GM10266 (cell line): Measurements from ENCODE around the gene GNPDA2.
A peak's percentile ranks its signal among the peaks of the same experiment; 100 is the strongest.

ENCODE experiments used
- DNase-seq: peaks from one replicate; pipeline ENCODE4 v3.0.0; 2012; ENCODE audit errors: extremely low spot score
- TF ChIP-seq, protein P1 (sequence below): IDR thresholded peaks from 2 replicates; pipeline ENCODE4 v1.5.1; 2012; ENCODE audit warnings: mild to moderate bottlenecking, low read depth; ENCODE audit not compliant: control insufficient read depth, insufficient read depth; ENCODE audit errors: missing control alignments

Gene GNPDA2

DNA sequence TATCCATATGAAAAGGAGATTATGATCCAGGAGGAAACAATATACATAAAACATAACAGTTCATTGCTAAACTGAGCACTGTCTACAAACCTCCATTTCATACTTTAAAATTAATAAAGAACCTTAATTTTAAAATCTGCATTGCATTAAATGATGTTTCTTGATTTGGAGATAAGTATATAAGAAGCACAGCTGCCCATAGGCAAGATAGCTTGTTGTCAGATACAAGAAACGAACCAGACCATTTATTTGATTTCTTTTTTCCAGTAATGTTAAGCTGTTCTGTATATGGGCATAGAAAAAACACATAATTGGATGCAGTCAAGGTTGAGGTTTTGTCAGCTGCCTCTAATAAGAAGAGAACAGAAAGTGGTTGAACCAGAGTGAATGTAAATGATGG is 41.7 kb downstream of the GNPDA2 start:
- no peak for DNase-seq
- TF ChIP-seq, protein P1, sequence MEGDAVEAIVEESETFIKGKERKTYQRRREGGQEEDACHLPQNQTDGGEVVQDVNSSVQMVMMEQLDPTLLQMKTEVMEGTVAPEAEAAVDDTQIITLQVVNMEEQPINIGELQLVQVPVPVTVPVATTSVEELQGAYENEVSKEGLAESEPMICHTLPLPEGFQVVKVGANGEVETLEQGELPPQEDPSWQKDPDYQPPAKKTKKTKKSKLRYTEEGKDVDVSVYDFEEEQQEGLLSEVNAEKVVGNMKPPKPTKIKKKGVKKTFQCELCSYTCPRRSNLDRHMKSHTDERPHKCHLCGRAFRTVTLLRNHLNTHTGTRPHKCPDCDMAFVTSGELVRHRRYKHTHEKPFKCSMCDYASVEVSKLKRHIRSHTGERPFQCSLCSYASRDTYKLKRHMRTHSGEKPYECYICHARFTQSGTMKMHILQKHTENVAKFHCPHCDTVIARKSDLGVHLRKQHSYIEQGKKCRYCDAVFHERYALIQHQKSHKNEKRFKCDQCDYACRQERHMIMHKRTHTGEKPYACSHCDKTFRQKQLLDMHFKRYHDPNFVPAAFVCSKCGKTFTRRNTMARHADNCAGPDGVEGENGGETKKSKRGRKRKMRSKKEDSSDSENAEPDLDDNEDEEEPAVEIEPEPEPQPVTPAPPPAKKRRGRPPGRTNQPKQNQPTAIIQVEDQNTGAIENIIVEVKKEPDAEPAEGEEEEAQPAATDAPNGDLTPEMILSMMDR: no peak

DNA sequence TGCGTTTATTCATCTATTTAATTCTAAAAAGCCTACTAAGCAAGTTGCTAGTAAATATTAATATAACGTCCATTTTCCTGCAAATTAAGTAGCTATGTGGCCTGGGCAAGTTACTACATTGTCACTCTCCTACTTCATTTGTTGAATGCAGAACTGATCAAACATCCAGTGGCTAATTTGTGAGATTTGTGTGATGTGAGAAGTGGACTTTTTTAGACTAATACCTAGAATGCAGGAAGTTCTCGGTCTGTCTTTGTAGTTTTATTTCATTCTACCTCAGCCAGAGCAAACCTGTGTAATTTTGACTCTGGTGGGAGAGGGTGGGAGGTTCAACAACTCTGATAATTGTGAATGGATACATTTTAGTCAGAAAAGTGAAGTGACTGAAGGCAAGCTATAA is 47.3 kb downstream of the GNPDA2 start:
- no peak for DNase-seq
- TF ChIP-seq, protein P1: no peak

GRCh38 chr4:44678094-44679041 is 48.0 kb downstream of the GNPDA2 start, which contains the start of gene GUF1:
GUF1 (plus strand) TSS chr4:44678420; CDS start chr4:44678623, 203 bp downstream.
- TF ChIP-seq, protein P1: no peak
- peak; percentile 87 for DNase-seq

DNA sequence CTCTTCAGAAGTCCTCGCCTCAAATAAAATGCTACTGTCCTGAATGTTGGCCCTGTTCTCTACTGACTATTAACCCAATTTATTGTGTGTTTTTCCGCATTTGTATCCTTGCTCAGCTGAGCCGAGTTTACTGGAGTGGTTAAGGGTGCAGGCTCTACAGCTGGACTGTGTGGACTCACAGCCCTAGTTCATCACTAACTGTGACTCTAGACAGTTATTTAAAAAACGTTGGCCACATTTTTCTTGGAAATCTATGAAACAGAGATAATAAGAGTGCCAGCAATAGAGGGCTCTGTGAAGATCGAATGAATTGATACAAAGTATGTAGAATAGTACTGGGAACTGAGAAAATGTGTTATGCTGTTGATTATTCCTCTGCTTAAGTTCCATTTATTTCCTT is 51.0 kb downstream of the GNPDA2 start:
- TF ChIP-seq, protein P1: no peak
- no peak for DNase-seq

DNA sequence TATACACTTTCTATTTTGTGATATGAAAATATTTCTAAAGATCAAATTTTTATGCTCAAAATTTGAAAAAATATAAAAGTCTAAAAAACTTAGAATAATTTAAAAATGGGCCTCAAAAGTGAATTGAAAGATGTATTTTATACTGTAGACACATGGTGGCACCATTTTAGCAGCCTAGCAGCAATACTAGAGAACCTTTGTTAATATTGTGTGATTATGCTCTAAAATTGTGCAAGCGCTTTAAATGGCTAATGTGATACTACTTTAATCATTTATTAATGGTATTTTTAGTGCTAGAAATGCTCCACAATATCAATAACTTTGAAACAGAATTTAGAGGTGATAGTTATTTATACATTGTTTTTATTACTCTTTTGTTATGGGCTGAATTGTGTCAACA is 51.9 kb downstream of the GNPDA2 start:
- no peak for DNase-seq

DNA sequence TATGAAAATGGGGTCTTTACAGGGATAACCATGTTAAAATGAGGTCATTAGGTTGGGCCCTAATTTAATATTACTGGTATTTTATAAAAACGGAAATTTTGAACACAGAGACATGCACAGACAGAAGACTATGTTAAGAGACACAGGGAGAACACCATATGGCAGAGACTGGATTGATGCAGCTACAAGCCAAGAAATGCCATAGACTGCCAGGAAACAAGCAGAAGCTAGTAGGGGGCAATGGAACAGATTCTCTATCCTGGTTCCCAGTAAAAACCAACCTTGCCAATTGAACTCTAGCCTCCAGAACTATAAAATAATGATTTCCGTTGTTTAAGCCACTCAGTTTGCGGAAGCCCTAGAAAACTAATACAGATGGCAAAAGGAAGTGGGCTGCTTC is 54.7 kb downstream of the GNPDA2 start:
- TF ChIP-seq, protein P1: no peak
- DNase-seq: no peak

More for the DNA sequence above, 51.9 kb downstream of the GNPDA2 start:
- TF ChIP-seq, protein P1: no peak
